PC-9 (cell line): Measurements from ENCODE around the gene KDM4C. TPM values are rescaled to one million over a fixed set of nuclear protein-coding genes. Genes with fewer than 3 reads are reported as not detected.
A peak's percentile ranks its signal among the peaks of the same experiment; 100 is the strongest.

Source experiments
- BruUV-seq: library from RNA; stranded (reverse); fragments of 400-500 nt; replicated peaks from 2 replicates; lab custom pipeline; 2021; lab: Mats Ljungman, UMichigan
- CTCF ChIA-PET: fragments of 300-600 bp; sonication (Branson Sonifier 250); formaldehyde crosslinking; loops from one replicate; lab custom pipeline; 2022; ENCODE audit warnings: antibody characterized with exemption; lab: Charles Lee
- POLR2A ChIA-PET: fragments of 300-600 bp; sonication (Branson Sonifier 250); formaldehyde crosslinking; loops from one replicate; lab custom pipeline; 2022; ENCODE audit warnings: antibody characterized with exemption; ENCODE audit not compliant: unreplicated experiment; lab: Charles Lee
- DNase-seq, 2 experiments: peaks; one replicate each; pipeline versions ENCODE4 v3.0.0 to v3.0.0-alpha.2; 2015 to 2022; ENCODE audit warnings: mixed read lengths in 1 of 2
- H2AFZ ChIP-seq: fragments of 200-600 bp; sonication (generic); 2 replicates; pipeline ENCODE4 v1.8.1; 2017; ENCODE audit warnings: antibody characterized with exemption
- H3F3A ChIP-seq: fragments of 200-600 bp; sonication (generic); 2 replicates; pipeline ENCODE4 v1.8.1; 2017; ENCODE audit warnings: antibody characterized with exemption, mild to moderate bottlenecking, low read depth; ENCODE audit not compliant: insufficient read depth
- H3K27ac ChIP-seq: fragments of 200-600 bp; sonication (generic); 2 replicates; pipeline ENCODE4 v1.6.1; 2016; ENCODE audit warnings: mixed run types
- H3K27me3 ChIP-seq: fragments of 200-600 bp; sonication (generic); 2 replicates; pipeline ENCODE4 v1.6.1; 2016; ENCODE audit warnings: low read depth, mixed run types; ENCODE audit not compliant: insufficient read depth
- H3K36me3 ChIP-seq: fragments of 200-600 bp; sonication (generic); 2 replicates; pipeline ENCODE4 v1.6.1; 2016; ENCODE audit warnings: low read depth, mixed run types
- H3K4me1 ChIP-seq: fragments of 200-600 bp; sonication (generic); replicated peaks from 2 replicates; pipeline ENCODE4 v1.6.1; 2016; ENCODE audit warnings: mixed run types; ENCODE audit not compliant: insufficient read depth
- H3K4me2 ChIP-seq: fragments of 200-600 bp; sonication (generic); 2 replicates; pipeline ENCODE4 v1.6.1; 2017; ENCODE audit warnings: mixed run types
- H3K4me3 ChIP-seq: fragments of 200-600 bp; sonication (generic); 2 replicates; pipeline ENCODE4 v1.6.1; 2016; ENCODE audit warnings: mixed run types
- H3K79me2 ChIP-seq: fragments of 200-600 bp; sonication (generic); 2 replicates; pipeline ENCODE4 v1.6.1; 2017; ENCODE audit warnings: low read depth, mixed run types
- H3K9me2 ChIP-seq: fragments of 200-600 bp; sonication (generic); 2 replicates; pipeline ENCODE4 v1.8.1; 2017; ENCODE audit warnings: mild to moderate bottlenecking; ENCODE audit not compliant: insufficient read depth
- H3K9me3 ChIP-seq: fragments of 200-600 bp; sonication (generic); 2 replicates; pipeline ENCODE4 v1.8.1; 2016; ENCODE audit warnings: low read depth; ENCODE audit not compliant: insufficient read depth
- H4K20me1 ChIP-seq: fragments of 200-600 bp; sonication (generic); 2 replicates; pipeline ENCODE4 v1.8.1; 2017; ENCODE audit not compliant: insufficient read depth
- EZH2 ChIP-seq: fragments of 200-600 bp; sonication (generic); IDR thresholded peaks from 2 replicates; pipeline ENCODE4 v1.8.0; 2017; ENCODE audit warnings: antibody characterized with exemption, low read depth
- intact Hi-C: fragments of 100-400 bp; cut with micrococcal nuclease; formaldehyde crosslinking; loops from one replicate; pipeline ENCODE4 v1.10.0; 2022; ENCODE audit not compliant: unreplicated experiment
- total RNA-seq: library from RNA; stranded (reverse); gene quantifications from 2 replicates; pipeline ENCODE4 v1.2.3, GENCODE V29; 2021
- TF ChIP-seq, protein P1 (sequence below): fragments of 200-600 bp; sonication (generic); conservative IDR thresholded peaks from 2 replicates; pipeline ENCODE4 v1.6.1; 2017; ENCODE audit warnings: mixed run types, antibody characterized with exemption, mild to moderate bottlenecking, moderate library complexity

KDM4C gene
- total RNA-seq, 1 experiment from 2014 or later = 12.9 TPM

DNA sequence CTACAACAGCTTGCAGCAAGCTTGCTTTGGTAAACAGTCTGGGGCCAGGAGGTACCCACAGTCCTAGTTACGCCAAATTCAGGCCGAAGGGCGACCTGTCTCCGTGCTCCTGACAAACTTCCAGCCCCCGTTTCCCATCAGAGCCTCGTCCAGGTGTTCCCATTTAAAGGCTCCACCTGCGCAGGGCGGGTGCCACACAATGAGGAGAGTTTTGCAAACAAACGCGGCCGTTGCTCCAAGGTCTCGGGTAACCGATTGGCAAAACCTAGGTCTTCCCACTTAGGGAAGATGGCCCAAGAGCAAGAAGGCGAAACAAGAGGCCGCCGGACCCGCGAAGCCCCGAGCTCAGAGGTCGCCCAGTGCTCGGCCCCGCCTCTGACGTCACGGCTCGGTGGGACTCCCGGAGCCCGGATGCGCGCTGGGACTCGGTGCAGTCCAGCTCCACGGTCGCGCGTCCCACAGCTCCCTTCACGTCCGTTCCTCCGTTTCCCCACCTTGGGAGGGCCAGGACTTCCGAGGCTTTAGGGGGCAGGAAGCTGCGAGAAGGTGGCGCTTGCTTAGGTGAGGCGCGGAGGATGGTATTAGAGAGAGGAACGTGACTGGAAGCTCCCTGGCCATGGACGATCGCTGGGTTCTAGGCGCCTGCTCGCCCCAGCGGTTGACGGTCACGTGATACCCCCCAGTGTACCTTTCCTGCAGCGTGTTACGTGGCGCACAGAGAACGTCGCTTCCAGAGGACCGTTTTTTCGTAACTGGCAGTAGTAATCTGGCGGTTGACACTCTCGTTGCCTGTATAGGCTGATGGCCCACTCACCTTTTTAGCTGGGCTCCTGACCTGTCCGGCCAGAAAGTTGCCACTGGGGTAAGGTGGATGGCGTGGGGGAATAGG, 41.8 kb upstream of the KDM4C start:
- Histone ChIP-seq H3K4me1 (no peaks in the 10 kb centered on the region), H3K4me2 (peak overlapping the region; percentile 80), H3K27me3 (no peaks in the 10 kb centered on the region), H3K4me3 (peak overlapping the region; percentile 87), H4K20me1 (no peaks in the 10 kb centered on the region), H3K79me2 (no peaks in the 10 kb centered on the region), H2AFZ (peak overlapping the region; percentile 91), H3K27ac (peak overlapping the region; percentile 71), H3K9me2 (no peaks in the 10 kb centered on the region), H3K36me3 (no peaks in the 10 kb centered on the region), H3F3A (peaks cover 5% of the 10 kb centered on the region; the same call in 1 of the 2 replicates), H3K9me3 (no peaks in the 10 kb centered on the region)
- TF ChIP-seq, protein P1, sequence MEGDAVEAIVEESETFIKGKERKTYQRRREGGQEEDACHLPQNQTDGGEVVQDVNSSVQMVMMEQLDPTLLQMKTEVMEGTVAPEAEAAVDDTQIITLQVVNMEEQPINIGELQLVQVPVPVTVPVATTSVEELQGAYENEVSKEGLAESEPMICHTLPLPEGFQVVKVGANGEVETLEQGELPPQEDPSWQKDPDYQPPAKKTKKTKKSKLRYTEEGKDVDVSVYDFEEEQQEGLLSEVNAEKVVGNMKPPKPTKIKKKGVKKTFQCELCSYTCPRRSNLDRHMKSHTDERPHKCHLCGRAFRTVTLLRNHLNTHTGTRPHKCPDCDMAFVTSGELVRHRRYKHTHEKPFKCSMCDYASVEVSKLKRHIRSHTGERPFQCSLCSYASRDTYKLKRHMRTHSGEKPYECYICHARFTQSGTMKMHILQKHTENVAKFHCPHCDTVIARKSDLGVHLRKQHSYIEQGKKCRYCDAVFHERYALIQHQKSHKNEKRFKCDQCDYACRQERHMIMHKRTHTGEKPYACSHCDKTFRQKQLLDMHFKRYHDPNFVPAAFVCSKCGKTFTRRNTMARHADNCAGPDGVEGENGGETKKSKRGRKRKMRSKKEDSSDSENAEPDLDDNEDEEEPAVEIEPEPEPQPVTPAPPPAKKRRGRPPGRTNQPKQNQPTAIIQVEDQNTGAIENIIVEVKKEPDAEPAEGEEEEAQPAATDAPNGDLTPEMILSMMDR = no peak
- TF ChIP-seq EZH2 = no peak
- BruUV-seq = TSS peak; percentile 85
- POLR2A ChIA-PET = interaction anchor here (0.6 to 0.7 kb wide), 5 partner anchors 9 to 1132 kb away, joined by 3 to 7 read pairs (median 4); no protein-coding TSS in a partner anchor
- peak; percentile 62 to 74 for DNase-seq
- intact Hi-C loops = no loop called here
- CTCF ChIA-PET = interaction anchor here (0.7 kb wide), 1 partner anchor 23 kb away, joined by 5 read pairs; no protein-coding TSS in a partner anchor

- no peaks in the 10 kb centered on the region for H3K27me3 ChIP-seq
- H3K4me3 ChIP-seq = peak overlapping the region; percentile 87
- H3K9me3 ChIP-seq = no peaks in the 10 kb centered on the region
- intact Hi-C loops = no loop called here
- H3K4me2 ChIP-seq = peak overlapping the region; percentile 80
- H3K4me1 ChIP-seq = no peaks in the 10 kb centered on the region
- BruUV-seq = no TSS peak
- H3F3A ChIP-seq = peaks cover 5% of the 10 kb centered on the region; the same call in 1 of the 2 replicates
- no peaks in the 10 kb centered on the region for H3K36me3 ChIP-seq
- no peaks in the 10 kb centered on the region for H4K20me1 ChIP-seq
- POLR2A ChIA-PET = no interaction called here
- H3K27ac ChIP-seq = peak overlapping the region; percentile 71; the same call in 1 of the 2 replicates
- H3K79me2 ChIP-seq = no peaks in the 10 kb centered on the region
- TF ChIP-seq, protein P1 = no peak
- TF ChIP-seq EZH2 = no peak
- DNase-seq = no peak
- CTCF ChIA-PET = no interaction called here
- peak overlapping the region; percentile 91 for H2AFZ ChIP-seq
- no peaks in the 10 kb centered on the region for H3K9me2 ChIP-seq
Measured at GRCh38 chr9:6716766-6717165, 41.0 kb upstream of the KDM4C start.

DNA sequence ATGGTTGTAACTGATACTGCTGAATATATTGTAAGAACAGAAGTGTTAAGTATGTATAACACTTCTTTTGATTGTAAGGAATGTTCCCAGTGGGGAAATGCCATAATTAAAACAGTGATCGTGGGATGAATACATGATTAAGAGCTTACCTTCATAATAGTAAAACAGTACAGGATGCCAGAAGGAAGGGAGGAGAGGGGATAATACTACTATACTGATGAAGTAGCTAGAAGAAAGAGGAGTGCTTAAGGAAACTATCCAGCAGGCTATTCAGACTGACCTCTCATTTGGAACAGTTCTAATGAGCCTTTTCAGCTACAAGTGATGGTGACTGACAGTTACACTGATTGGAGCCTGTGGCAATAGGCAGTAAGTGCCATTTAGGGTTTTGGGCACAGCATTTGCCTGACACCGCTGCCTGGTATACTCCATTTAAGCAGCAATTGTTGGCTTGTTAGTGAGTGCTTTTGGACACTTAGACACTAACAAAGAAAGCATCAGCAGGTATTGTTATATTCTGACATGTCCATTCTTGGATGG, 33.8 kb upstream of the KDM4C start:
- H3K9me3 ChIP-seq = no peaks in the 10 kb centered on the region
- no peak for DNase-seq
- H3K36me3 ChIP-seq = no peaks in the 10 kb centered on the region
- no peak overlapping the region for H2AFZ ChIP-seq
- H3F3A ChIP-seq = no peaks in the 10 kb centered on the region
- ChIA-PET POLR2A (no interaction called here), CTCF (interaction anchor here (0.6 kb wide), 1 partner anchor 16 kb away, joined by 10 read pairs; no protein-coding TSS in a partner anchor)
- H3K27me3 ChIP-seq = no peaks in the 10 kb centered on the region
- no peaks in the 10 kb centered on the region for H3K79me2 ChIP-seq
- no peaks in the 10 kb centered on the region for H3K4me1 ChIP-seq
- H3K9me2 ChIP-seq = no peaks in the 10 kb centered on the region
- intact Hi-C loops = no loop called here
- no peak for TF ChIP-seq EZH2
- TF ChIP-seq, protein P1 = no peak
- no TSS peak for BruUV-seq
- H3K4me2 ChIP-seq = no peak overlapping the region
- H3K27ac ChIP-seq = no peak overlapping the region
- no peak overlapping the region for H3K4me3 ChIP-seq
- H4K20me1 ChIP-seq = no peaks in the 10 kb centered on the region
